ENCODE measurements around the gene UGT1A1.

- TF ChIP-seq EZH2 (IDR thresholded peaks at IDR 0.05) (no peak), POLR2AphosphoS5 (IDR thresholded peaks at IDR 0.05; ENCODE audit: borderline replicate concordance, low read depth, low read length) (no peak), FOXP2 (optimal IDR thresholded peaks at IDR 0.05; ENCODE audit: control extremely low read depth, extremely low read length, insufficient read depth) (no peak)
Measured at GRCh38 chr2:233754872-233755611, 5.0 kb upstream of the UGT1A1 start.

Measured in SK-N-MC (cell line).